Left lung (tissue), 10 donors: ENCODE results near the gene INPPL1. TPM values are rescaled to one million over a fixed set of nuclear protein-coding genes. Genes with fewer than 3 reads are reported as not detected.

Source experiments
- ATAC-seq: fragments of 200-7000 bp; cut with Tn5 transposase; one replicate; pipeline ENCODE4 v1.9.1; 2020; ENCODE audit warnings: moderate library complexity
- DNase-seq, 4 donors: peaks; one replicate each; pipeline ENCODE4 v3.0.0-alpha.2; 2013 to 2020
- H3K27ac ChIP-seq, 2 donors: fragments of 200-600 bp; sonication (generic) in 1 of 2; one replicate each; pipeline versions ENCODE4 v1.5.0 to v1.8.0; 2020 to 2021
- H3K27me3 ChIP-seq, 2 donors: fragments of 200-600 bp; sonication (generic) in 1 of 2; one replicate each; pipeline versions ENCODE4 v1.5.0 to v1.8.0; 2020 to 2021
- H3K36me3 ChIP-seq, 2 donors: fragments of 200-600 bp; sonication (generic) in 1 of 2; one replicate each; pipeline versions ENCODE4 v1.5.0 to v1.8.0; 2020 to 2021
- H3K4me1 ChIP-seq, 2 donors: fragments of 200-600 bp; one replicate each; pipeline ENCODE4 v1.8.0; 2021
- H3K4me3 ChIP-seq, 2 donors: fragments of 200-600 bp; sonication (generic) in 1 of 2; one replicate each; pipeline versions ENCODE4 v1.5.0 to v1.8.0; 2020 to 2021; ENCODE audit warnings: mild to moderate bottlenecking in 1 of 2
- H3K9me3 ChIP-seq, 2 donors: fragments of 200-600 bp; sonication (generic) in 1 of 2; one replicate each; pipeline versions ENCODE4 v1.5.0 to v1.8.0; 2020 to 2021
- CTCF ChIP-seq, 2 donors: fragments of 200-600 bp; sonication (generic) in 1 of 2; IDR thresholded peaks; one replicate each; pipeline versions ENCODE4 v1.5.0 to v1.8.0; 2021; ENCODE audit warnings: antibody characterized with exemption in 2 of 2
- intact Hi-C, 2 donors: fragments of 100-400 bp; cut with DNase I; formaldehyde crosslinking; loops; one replicate each; pipeline versions ENCODE4 v1.11.2 to v1.14.2; 2022
- polyA plus RNA-seq, 6 donors: library from polyadenylated mRNA; unstranded; fragments of 120-200 nt; gene quantifications; one replicate each; pipeline ENCODE4 v1.2.1, GENCODE V29; 2013; ENCODE audit not compliant: insufficient read length in 6 of 6
- total RNA-seq, 2 donors: library from RNA; stranded (reverse); fragmentation: NEBNext Ultra II Directional; extraction: Animal tissue kit (Norgen Biotek cat#: 25700); gene quantifications; one replicate each; pipeline ENCODE4 v1.2.1, GENCODE V29; 2021
- donor health status: DM: no; HTN: yes; CAD: no.
- donor health status: DM: no; HTN: no; CAD: no.

INPPL1 gene
- total and polyA plus RNA-seq, 8 donors = 140 to 218 (median 165) TPM

GRCh38 chr11:72244361-72245262, 20.0 kb downstream of the INPPL1 start:
- intact Hi-C loops = no loop called here

GRCh38 chr11:72245263-72245816, 20.8 kb downstream of the INPPL1 start:
- H3K27me3 ChIP-seq = peaks cover 71 to 93% of the 10 kb centered on the region in 2 donors
- H3K27ac ChIP-seq = no peak overlapping the region
- intact Hi-C loops = no loop called here
- H3K4me1 ChIP-seq = peaks cover 3 to 19% of the 10 kb centered on the region in 2 donors
- no peak overlapping the region for H3K4me3 ChIP-seq
- DNase-seq (no peak), ATAC-seq (no peak)
- TF ChIP-seq CTCF (IDR thresholded peaks at IDR 0.05) = no peak
- H3K36me3 ChIP-seq = no peaks in the 10 kb centered on the region
- no peaks in the 10 kb centered on the region for H3K9me3 ChIP-seq

More at GRCh38 chr11:72244361-72245262, 20.0 kb downstream of the INPPL1 start:
- peaks cover 7 to 26% of the 10 kb centered on the region in 2 donors for H3K4me1 ChIP-seq
- no peaks in the 10 kb centered on the region for H3K36me3 ChIP-seq
- H3K27ac ChIP-seq = no peak overlapping the region
- no peak overlapping the region for H3K4me3 ChIP-seq
- H3K27me3 ChIP-seq = peaks cover 75 to 93% of the 10 kb centered on the region in 2 donors
- DNase-seq = no peak
- no peak for TF ChIP-seq CTCF (IDR thresholded peaks at IDR 0.05)
- H3K9me3 ChIP-seq = no peaks in the 10 kb centered on the region
- no peak for ATAC-seq

- peaks cover 0 to 11% of the 10 kb centered on the region in 2 donors for H3K4me1 ChIP-seq
- H3K9me3 ChIP-seq = no peaks in the 10 kb centered on the region
- H3K27ac ChIP-seq = no peak overlapping the region
- ATAC-seq (no peak), DNase-seq (no peak)
- peaks cover 51 to 83% of the 10 kb centered on the region in 2 donors for H3K27me3 ChIP-seq
- no peaks in the 10 kb centered on the region for H3K36me3 ChIP-seq
- intact Hi-C loops = no loop called here
- H3K4me3 ChIP-seq = no peak overlapping the region
- no peak for TF ChIP-seq CTCF (IDR thresholded peaks at IDR 0.05)
Measured at GRCh38 chr11:72247584-72247983, 23.0 kb downstream of the INPPL1 start.

- no peaks in the 10 kb centered on the region for H3K4me1 ChIP-seq
- H3K36me3 ChIP-seq = no peaks in the 10 kb centered on the region
- DNase-seq (no peak), ATAC-seq (no peak)
- H3K9me3 ChIP-seq = no peaks in the 10 kb centered on the region
- H3K4me3 ChIP-seq = no peak overlapping the region
- H3K27me3 ChIP-seq = peaks cover 27 to 60% of the 10 kb centered on the region in 2 donors
- TF ChIP-seq CTCF (IDR thresholded peaks at IDR 0.05) = no peak
- H3K27ac ChIP-seq = no peak overlapping the region
- intact Hi-C loops = no loop called here
Measured at GRCh38 chr11:72249961-72250360, 25.4 kb downstream of the INPPL1 start.
